ENCODE results near the gene EIF2D.

DNA sequence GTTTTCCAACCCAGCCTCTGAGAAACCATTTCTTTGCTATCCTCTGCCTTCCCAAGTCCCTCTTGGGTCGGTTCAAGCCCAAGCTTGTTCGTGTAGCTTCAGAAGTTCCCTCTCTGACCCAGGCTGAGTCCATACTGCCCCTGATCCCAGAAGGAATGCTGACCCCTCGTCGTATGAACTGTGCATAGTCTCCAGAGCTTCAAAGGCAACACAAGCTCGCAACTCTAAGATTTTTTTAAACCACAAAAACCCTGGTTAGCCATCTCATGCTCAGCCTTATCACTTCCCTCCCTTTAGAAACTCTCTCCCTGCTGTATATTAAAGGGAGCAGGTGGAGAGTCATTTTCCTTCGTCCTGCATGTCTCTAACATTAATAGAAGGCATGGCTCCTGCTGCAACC is 23.8 kb downstream of the EIF2D start:
- TF ChIP-seq, protein P1, sequence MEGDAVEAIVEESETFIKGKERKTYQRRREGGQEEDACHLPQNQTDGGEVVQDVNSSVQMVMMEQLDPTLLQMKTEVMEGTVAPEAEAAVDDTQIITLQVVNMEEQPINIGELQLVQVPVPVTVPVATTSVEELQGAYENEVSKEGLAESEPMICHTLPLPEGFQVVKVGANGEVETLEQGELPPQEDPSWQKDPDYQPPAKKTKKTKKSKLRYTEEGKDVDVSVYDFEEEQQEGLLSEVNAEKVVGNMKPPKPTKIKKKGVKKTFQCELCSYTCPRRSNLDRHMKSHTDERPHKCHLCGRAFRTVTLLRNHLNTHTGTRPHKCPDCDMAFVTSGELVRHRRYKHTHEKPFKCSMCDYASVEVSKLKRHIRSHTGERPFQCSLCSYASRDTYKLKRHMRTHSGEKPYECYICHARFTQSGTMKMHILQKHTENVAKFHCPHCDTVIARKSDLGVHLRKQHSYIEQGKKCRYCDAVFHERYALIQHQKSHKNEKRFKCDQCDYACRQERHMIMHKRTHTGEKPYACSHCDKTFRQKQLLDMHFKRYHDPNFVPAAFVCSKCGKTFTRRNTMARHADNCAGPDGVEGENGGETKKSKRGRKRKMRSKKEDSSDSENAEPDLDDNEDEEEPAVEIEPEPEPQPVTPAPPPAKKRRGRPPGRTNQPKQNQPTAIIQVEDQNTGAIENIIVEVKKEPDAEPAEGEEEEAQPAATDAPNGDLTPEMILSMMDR (IDR thresholded peaks at IDR 0.05 in 2 of 3, conservative IDR thresholded peaks at IDR 0.05 in 1 of 3; ENCODE audit: insufficient read depth in 2 of 3, low read depth in 1 of 3, low read length in 3 of 3), result no peak
- TF ChIP-seq, protein P2, sequence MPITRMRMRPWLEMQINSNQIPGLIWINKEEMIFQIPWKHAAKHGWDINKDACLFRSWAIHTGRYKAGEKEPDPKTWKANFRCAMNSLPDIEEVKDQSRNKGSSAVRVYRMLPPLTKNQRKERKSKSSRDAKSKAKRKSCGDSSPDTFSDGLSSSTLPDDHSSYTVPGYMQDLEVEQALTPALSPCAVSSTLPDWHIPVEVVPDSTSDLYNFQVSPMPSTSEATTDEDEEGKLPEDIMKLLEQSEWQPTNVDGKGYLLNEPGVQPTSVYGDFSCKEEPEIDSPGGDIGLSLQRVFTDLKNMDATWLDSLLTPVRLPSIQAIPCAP (CRISPR knock-in tag; IDR thresholded peaks at IDR 0.05; ENCODE audit: borderline replicate concordance), result no peak
- TF ChIP-seq ZZZ3 (IDR thresholded peaks at IDR 0.05), result no peak
